Measurements from ENCODE around the gene RNASEH2A.

GRCh38 chr19:12791345-12792050, 14.9 kb upstream of the RNASEH2A start, which contains the start of gene JUNB:
- TF ChIP-seq CBX2 (IDR thresholded peaks at IDR 0.05; ENCODE audit: borderline replicate concordance, low read depth), result no peak
- TF ChIP-seq CTCF (IDR thresholded peaks at IDR 0.05), result no peak
- no peak for TF ChIP-seq FOSL2 (IDR thresholded peaks at IDR 0.05)
- TF ChIP-seq FOSL2 (CRISPR knock-in tag; IDR thresholded peaks at IDR 0.05), result peak; percentile 43
- peak; percentile 100 for TF ChIP-seq POLR2A (IDR thresholded peaks at IDR 0.05; ENCODE audit: low read length)
- no peak for TF ChIP-seq NR3C1 (IDR thresholded peaks at IDR 0.05)
- TF ChIP-seq JUNB (IDR thresholded peaks at IDR 0.05), result no peak
- TF ChIP-seq MAX (IDR thresholded peaks at IDR 0.05), result peak; percentile 63
